NCI-H1105 (cell line): ENCODE results near the gene MACROH2A1.

Experiments
- DNase-seq: peaks from one replicate; lab custom pipeline; 2025; lab: John Stamatoyannopoulos, UW

Gene MACROH2A1

GRCh38 chr5:135435467-135436330, 36.7 kb upstream of the MACROH2A1 start:
- no peak for DNase-seq

- no peak for DNase-seq
These were observed 35.8 kb upstream of the MACROH2A1 start for GRCh38 chr5:135434591-135435466.

- DNase-seq, result no peak
These were observed 34.8 kb upstream of the MACROH2A1 start for GRCh38 chr5:135433681-135434426.

GRCh38 chr5:135432113-135432512, 33.1 kb upstream of the MACROH2A1 start:
- DNase-seq, result no peak

- no peak for DNase-seq
These were observed 31.1 kb upstream of the MACROH2A1 start for GRCh38 chr5:135430135-135430437.

DNA sequence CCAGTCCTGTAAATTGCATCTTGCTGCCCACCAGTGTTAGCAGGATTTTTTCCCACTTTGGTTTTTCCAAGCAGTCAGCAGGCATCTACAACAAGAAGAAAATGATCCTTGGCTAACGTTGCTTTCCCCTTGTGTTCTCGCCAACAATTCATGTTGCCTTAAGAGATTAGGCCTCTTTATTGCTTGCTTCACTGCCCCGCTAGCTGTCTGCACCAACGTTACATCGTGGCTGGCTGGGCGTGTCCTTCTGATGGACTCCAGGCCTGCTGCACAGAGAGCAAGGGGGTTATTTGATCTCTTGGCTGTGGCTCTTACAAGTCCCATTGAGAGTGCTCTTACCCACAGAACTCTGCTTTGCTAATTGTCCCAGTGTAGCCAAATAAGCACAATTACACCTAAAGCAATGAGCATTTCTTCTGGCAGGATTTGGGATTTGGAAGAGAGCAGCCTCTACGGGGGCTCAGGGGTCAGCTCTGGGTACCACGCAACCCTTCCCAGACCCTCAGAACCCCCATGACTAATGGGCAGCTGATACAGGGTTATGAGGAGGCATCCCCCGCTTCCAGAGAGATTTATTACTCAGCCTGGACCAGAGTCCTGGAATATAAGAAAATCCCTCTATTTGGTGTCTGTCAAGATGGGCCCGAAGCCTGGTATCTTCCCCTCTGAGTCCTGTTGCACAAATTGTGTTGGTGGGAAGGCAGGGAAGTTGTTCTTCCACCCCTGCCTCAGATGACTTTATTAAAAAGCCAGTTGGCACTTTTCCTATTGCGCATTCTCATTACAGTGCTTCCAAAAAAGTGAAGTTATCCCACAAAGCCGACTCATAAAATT, 30.5 kb upstream of the MACROH2A1 start:
- no peak for DNase-seq

- DNase-seq, result no peak
These were observed 29.6 kb upstream of the MACROH2A1 start for GRCh38 chr5:135428586-135428985.

DNA sequence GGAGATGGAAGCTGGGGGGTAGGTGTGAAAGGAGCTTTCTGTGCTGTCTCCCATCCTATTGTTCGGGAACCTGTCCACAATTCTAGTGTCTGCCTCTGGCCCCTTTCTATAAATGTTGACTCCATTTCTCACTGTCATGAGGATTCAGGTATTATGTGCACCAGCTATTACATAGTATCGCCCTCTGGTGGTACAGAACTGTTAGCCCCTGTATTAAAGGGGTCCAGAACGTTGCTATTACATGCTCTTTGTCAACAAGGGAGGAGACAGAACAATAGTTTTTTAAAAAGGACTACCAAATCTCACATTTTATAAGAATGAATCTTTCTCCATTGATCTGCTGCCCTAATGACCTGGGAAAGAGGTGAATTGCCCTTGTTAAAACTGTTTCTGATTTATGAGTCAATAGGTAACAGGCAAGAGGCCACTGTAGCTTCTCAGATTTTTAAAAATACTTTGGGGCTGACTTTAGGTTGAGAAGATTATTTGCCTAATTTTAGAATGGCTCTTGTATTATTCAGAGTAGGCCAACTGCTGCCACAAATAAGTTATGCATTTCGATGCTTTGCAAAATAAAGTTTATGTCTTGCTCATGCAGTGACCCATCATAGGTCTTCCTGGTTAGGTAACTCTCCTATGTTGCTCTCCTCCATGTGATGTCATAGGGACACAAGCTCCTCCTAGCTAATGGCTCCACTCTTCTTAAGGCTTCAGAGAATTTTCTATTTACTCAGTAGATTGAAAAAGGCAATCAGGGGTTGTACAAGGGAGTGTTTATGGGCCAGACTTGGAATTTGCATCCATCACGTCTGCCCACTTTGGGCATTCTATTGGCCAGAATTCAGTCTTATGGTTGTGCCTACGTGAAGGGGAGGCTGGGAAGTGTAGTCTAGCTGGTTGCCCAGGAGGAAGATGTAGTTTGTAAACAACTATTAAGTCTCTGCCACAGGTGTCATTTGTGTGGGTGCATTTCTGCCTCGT, 27.4 kb upstream of the MACROH2A1 start:
- DNase-seq, result peak; percentile 10

DNA sequence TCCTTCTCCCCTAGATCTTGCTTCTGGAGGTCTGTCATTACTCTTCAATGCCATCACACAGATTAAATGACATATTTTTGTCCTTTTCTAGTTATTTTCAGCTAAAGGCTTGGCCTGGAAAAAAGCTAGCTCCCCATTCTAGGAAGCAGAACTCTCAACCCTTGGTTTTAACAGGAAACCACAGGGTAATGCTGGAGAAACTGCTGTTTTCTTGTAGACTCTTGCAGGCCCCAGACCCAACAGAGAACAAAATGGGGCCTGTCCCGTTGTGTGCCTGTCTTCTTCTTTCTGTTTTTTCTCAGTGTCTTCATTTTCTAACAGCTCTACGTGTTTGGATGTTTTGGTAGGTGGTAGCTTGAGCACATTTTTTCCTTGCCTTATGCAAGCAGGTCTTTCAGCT, 26.6 kb upstream of the MACROH2A1 start:
- no peak for DNase-seq

DNA sequence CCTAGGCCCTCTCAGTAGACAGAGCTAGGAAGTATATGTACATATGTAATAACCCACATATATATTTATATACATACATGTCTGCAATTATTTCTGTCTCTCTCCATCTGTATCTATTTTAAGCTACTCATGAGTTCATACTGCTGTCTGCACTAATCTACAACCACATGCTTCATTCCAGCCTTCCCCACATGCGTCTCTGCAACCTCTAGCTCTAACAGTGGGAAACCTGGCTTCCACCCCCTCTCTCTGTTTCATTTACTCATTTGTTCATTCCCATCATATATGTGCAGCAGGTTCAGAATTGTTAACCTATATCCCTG, 24.8 kb upstream of the MACROH2A1 start:
- no peak for DNase-seq

GRCh38 chr5:135423146-135423845, 24.3 kb upstream of the MACROH2A1 start:
- no peak for DNase-seq

DNA sequence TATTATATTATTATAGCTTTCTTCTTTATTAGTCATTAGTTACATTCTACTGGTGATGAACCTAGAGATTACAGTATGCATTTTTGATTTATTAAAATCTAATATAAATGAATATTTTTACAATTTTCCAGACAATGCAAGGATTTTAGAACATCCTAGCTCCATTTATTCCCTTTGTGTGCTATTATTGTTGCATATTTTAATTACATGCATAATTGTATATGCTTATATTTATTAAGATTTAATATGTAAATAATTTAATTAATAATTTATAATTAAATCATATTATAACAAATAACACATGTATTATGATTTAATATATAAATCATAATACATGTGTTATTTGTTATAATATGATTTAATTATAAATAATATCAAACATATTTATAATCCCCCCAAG, 23.4 kb upstream of the MACROH2A1 start:
- no peak for DNase-seq

DNA sequence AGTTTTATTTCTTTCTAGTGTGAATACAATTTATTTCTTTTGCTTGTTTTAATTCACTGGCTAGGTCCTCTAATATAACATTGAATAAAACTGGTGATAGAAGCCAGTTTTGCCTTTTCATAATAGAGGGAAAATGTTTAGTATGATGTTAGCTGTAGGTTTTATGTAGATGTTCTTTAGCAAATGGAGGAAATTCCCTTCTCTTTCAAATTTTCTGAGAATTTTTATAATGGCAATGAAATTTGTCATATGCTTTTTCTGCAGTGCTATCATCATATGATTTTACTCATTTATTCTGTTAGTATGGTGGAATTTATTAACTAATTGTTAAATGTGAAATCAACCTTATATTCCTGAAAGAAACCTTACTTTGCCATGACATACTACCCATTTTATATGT, 18.1 kb upstream of the MACROH2A1 start:
- DNase-seq, result no peak

DNA sequence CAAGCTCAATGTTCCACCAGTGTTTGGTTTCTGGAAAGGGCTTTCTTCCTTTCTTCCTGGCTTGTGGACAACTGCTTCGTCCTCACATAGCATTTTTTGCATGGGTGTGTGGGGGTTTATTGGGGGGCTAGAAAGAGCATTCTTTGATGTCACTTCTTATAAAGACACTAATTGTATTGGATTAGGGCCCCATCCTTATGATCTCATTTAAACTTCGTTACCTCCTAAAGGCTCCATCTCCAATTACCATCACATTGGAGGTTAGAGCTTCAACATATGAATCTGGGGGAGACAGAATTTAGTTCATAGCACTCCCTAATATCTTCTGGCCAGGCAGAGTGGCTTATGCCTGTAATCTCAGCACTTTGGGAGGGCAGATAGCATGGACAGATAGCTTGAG, 6.1 kb upstream of the MACROH2A1 start:
- DNase-seq, result no peak

- no peak for DNase-seq
These were observed 3.0 kb upstream of the MACROH2A1 start for GRCh38 chr5:135402031-135402430.

GRCh38 chr5:135400866-135401265, 1.8 kb upstream of the MACROH2A1 start:
- no peak for DNase-seq

GRCh38 chr5:135399794-135400542, 937 bp upstream of the MACROH2A1 start:
- no peak for DNase-seq

GRCh38 chr5:135398160-135398854, 724 bp downstream of the MACROH2A1 start:
- peak; percentile 43 for DNase-seq

- no peak for DNase-seq
These were observed 1.9 kb downstream of the MACROH2A1 start for GRCh38 chr5:135397084-135397483.
